ENCODE data around the gene ARHGAP44. TPM values are rescaled to one million over a fixed set of nuclear protein-coding genes. Genes with fewer than 3 reads are reported as not detected.
"Not testable (repeated sequence)": the region's sequence is repeated elsewhere in the genome, so short reads cannot be mapped to it uniquely, and the experiment has no call there.

Gene ARHGAP44
- total RNA-seq, 2 experiments from 2014 or later: not detected

- H3K4me1 ChIP-seq (ENCODE audit: insufficient read depth, low read length): no peaks in the 10 kb centered on the region
- Mint-ChIP-seq H3K36me3 (ENCODE audit: low read depth) (no peaks in the 10 kb centered on the region), H3K27ac (no peak overlapping the region), H3K9me3 (peaks cover 9% of the 10 kb centered on the region), H3K4me1 (ENCODE audit: low read depth) (no peaks in the 10 kb centered on the region), H3K4me3 (no peak overlapping the region), H3K27me3 (no peaks in the 10 kb centered on the region)
- DNase-seq (no peak), ATAC-seq (ENCODE audit: poor library complexity) (no peak)
- H3K27me3 ChIP-seq (ENCODE audit: control insufficient read depth in 1 of 2, insufficient read depth in 2 of 2, low read length in 2 of 2): no peaks in the 10 kb centered on the region
- no peak overlapping the region for H3K4me3 ChIP-seq (ENCODE audit: low read length)
- no peaks in the 10 kb centered on the region for H3K36me3 ChIP-seq (ENCODE audit: insufficient read depth, low read length)
- peaks cover 0 to 3% of the 10 kb centered on the region in 2 experiments for H3K9me3 ChIP-seq (ENCODE audit: control insufficient read depth in 1 of 2, insufficient read depth in 1 of 2, low read length in 2 of 2)
- intact Hi-C loops (cut with DNase I, micrococcal nuclease): loop anchor here in 1 of 2 experiments (2.0 kb wide), 1 partner anchor 21 kb away; no protein-coding TSS in a partner anchor
- CTCF ChIA-PET: no interaction called here
- no peak overlapping the region for H3K27ac ChIP-seq (ENCODE audit: low read depth in 1 of 2, low read length in 2 of 2)
- POLR2A ChIA-PET: no interaction called here
- TF ChIP-seq CTCF (IDR thresholded peaks at IDR 0.05): no peak
Measured at GRCh38 chr17:12867726-12868125, 78.4 kb downstream of the ARHGAP44 start.

GRCh38 chr17:12873415-12874125 is 84.3 kb downstream of the ARHGAP44 start:
- H3K9me3 Mint-ChIP-seq; H3K4me3 Mint-ChIP-seq; H3K4me3 ChIP-seq (ENCODE audit: low read length); intact Hi-C loops (cut with DNase I, micrococcal nuclease); H3K9me3 ChIP-seq (ENCODE audit: control insufficient read depth in 1 of 2, insufficient read depth in 1 of 2, low read length in 2 of 2); H3K4me1 Mint-ChIP-seq (ENCODE audit: low read depth); CTCF ChIA-PET; H3K27ac ChIP-seq (ENCODE audit: low read depth in 1 of 2, low read length in 2 of 2); H3K27me3 Mint-ChIP-seq; H3K27me3 ChIP-seq (ENCODE audit: control insufficient read depth in 1 of 2, insufficient read depth in 2 of 2, low read length in 2 of 2); H3K36me3 ChIP-seq (ENCODE audit: insufficient read depth, low read length); H3K36me3 Mint-ChIP-seq (ENCODE audit: low read depth); DNase-seq; H3K27ac Mint-ChIP-seq; H3K4me1 ChIP-seq (ENCODE audit: insufficient read depth, low read length); ATAC-seq (ENCODE audit: poor library complexity); POLR2A ChIA-PET: not testable (repeated sequence)

DNA sequence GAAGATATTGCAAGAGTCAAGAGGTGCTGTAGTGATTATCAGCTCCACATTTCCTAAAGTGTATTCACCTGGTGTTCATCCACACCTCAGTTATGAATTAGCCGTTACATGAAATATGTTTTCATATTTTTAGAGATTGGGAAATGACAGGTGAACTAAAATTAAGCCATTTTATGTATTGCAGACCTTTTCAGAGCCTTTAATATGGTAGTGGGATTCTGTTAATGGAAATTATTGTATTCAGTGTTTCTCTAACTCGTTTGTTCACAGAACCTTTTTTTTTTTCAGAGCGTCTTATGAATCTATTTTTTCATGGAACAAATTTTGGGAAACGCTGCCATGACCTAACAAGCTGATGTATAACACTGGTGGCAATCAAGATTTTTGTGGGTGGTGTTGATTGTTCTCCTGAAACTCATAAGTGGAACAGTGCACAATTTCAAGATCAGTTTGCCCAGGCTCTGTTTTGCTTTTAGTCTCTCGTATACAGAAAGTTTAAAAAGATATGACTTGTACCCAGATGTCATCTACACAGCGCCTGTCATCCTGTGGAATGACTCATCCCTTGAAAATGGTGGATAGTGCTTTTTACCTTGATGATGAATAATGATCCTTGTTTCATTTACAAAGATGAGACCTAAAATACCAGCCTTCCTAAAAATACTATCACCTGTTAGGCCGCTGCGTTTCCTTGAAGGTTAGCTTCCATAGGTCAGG is 88.8 kb downstream of the ARHGAP44 start:
- intact Hi-C loops (cut with DNase I, micrococcal nuclease): no loop called here
- no peak for ATAC-seq (ENCODE audit: poor library complexity)

DNA sequence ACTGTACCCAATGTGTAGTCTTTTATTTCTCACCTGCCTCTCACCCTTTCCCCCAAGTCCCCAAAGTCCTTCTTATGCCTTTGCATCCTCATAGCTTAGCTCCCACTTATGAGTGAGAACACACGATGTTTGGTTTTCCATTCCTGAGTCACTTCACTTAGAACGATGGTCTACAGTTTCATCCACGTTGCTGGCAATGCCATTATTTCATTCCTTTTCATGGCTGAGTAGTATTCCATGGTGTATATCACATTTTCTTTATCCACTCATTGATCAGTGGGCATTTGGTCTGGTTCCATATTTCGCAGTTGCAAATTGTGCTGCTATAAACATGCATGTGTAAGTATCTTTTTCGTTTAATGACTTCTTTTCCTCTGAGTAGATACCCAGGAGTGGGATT is 89.8 kb downstream of the ARHGAP44 start:
- H3K9me3 ChIP-seq (ENCODE audit: control insufficient read depth in 1 of 2, insufficient read depth in 1 of 2, low read length in 2 of 2); H3K4me1 Mint-ChIP-seq (ENCODE audit: low read depth); ATAC-seq (ENCODE audit: poor library complexity); H3K27me3 Mint-ChIP-seq; H3K9me3 Mint-ChIP-seq; H3K27ac Mint-ChIP-seq; H3K27me3 ChIP-seq (ENCODE audit: control insufficient read depth in 1 of 2, insufficient read depth in 2 of 2, low read length in 2 of 2); H3K4me3 Mint-ChIP-seq; POLR2A ChIA-PET; CTCF ChIA-PET; H3K4me1 ChIP-seq (ENCODE audit: insufficient read depth, low read length); intact Hi-C loops (cut with DNase I, micrococcal nuclease); H3K36me3 Mint-ChIP-seq (ENCODE audit: low read depth); H3K4me3 ChIP-seq (ENCODE audit: low read length); DNase-seq; H3K27ac ChIP-seq (ENCODE audit: low read depth in 1 of 2, low read length in 2 of 2); H3K36me3 ChIP-seq (ENCODE audit: insufficient read depth, low read length): not testable (repeated sequence)

More for the DNA sequence above, 88.8 kb downstream of the ARHGAP44 start:
- Histone ChIP-seq H3K27ac (ENCODE audit: low read depth in 1 of 2, low read length in 2 of 2) (no peak overlapping the region), H3K4me1 (ENCODE audit: insufficient read depth, low read length) (no peaks in the 10 kb centered on the region), H3K36me3 (ENCODE audit: insufficient read depth, low read length) (no peaks in the 10 kb centered on the region), H3K9me3 (ENCODE audit: control insufficient read depth in 1 of 2, insufficient read depth in 1 of 2, low read length in 2 of 2) (peaks cover 0 to 3% of the 10 kb centered on the region in 2 experiments), H3K4me3 (ENCODE audit: low read length) (no peak overlapping the region), H3K27me3 (ENCODE audit: control insufficient read depth in 1 of 2, insufficient read depth in 2 of 2, low read length in 2 of 2) (no peaks in the 10 kb centered on the region)
- no peaks in the 10 kb centered on the region for H3K36me3 Mint-ChIP-seq (ENCODE audit: low read depth)
- no peak for TF ChIP-seq CTCF (IDR thresholded peaks at IDR 0.05)
- CTCF ChIA-PET: no interaction called here
- no peak overlapping the region for H3K4me3 Mint-ChIP-seq
- POLR2A ChIA-PET: no interaction called here
- H3K27ac Mint-ChIP-seq: no peak overlapping the region
- H3K9me3 Mint-ChIP-seq: peaks cover 5% of the 10 kb centered on the region
- H3K4me1 Mint-ChIP-seq (ENCODE audit: low read depth): no peaks in the 10 kb centered on the region
- no peaks in the 10 kb centered on the region for H3K27me3 Mint-ChIP-seq
- DNase-seq: no peak

Measured in CD4-positive, alpha-beta T cell (primary cell).